Tibial nerve (tissue), 4 donors: ENCODE results near the gene CCDC106. TPM values are rescaled to one million over a fixed set of nuclear protein-coding genes. Genes with fewer than 3 reads are reported as not detected.
A peak's percentile ranks its signal among the peaks of the same experiment; 100 is the strongest.

Experiments used
- DNase-seq, 2 donors: peaks; one replicate each; pipeline ENCODE4 v3.0.0-alpha.2; 2019; ENCODE audit warnings: low spot score in 2 of 2
- H3K27ac ChIP-seq, 4 donors: fragments of 200-600 bp; sonication (generic) in 3 of 4; one replicate each; pipeline ENCODE4 v1.5.1; 2017 to 2019; ENCODE audit warnings: mild to moderate bottlenecking in 1 of 4
- H3K27me3 ChIP-seq, 2 donors: fragments of 200-600 bp; sonication (generic) in 1 of 2; one replicate each; pipeline versions ENCODE4 v1.5.1 to v1.6.0; 2017 to 2019
- H3K36me3 ChIP-seq, 3 donors: fragments of 200-600 bp; sonication (generic); one replicate each; pipeline ENCODE4 v1.5.1; 2018 to 2019
- H3K4me1 ChIP-seq, 4 donors: fragments of 200-600 bp; sonication (generic) in 3 of 4; one replicate each; pipeline ENCODE4 v1.5.1; 2017 to 2019
- H3K4me3 ChIP-seq, 4 donors: fragments of 200-600 bp; sonication (generic) in 3 of 4; one replicate each; pipeline ENCODE4 v1.5.1; 2017 to 2019; ENCODE audit warnings: mild to moderate bottlenecking in 1 of 4, moderate library complexity in 1 of 4
- H3K9me3 ChIP-seq, 4 donors: fragments of 200-600 bp; sonication (generic) in 3 of 4; one replicate each; pipeline ENCODE4 v1.5.1; 2017 to 2019
- CTCF ChIP-seq, 5 experiments: fragments of 200-600 bp in 3 of 5; fragments of 450-650 bp in 2 of 5; sonication (generic) in 3 of 5; IDR thresholded peaks; one replicate each; pipeline ENCODE4 v1.5.1; 2016 to 2019; ENCODE audit warnings: antibody characterized with exemption in 5 of 5, mild to moderate bottlenecking in 3 of 5, moderate library complexity in 2 of 5
- EP300 ChIP-seq, 2 donors: sonication (generic); formaldehyde crosslinking; IDR thresholded peaks; one replicate each; pipeline ENCODE4 v1.6.1; 2017; ENCODE audit warnings: antibody characterized with exemption in 2 of 2, mild to moderate bottlenecking in 1 of 2
- POLR2A ChIP-seq, 2 donors: fragments of 450-650 bp; IDR thresholded peaks; one replicate each; pipeline ENCODE4 v1.6.1; 2017; ENCODE audit warnings: antibody characterized with exemption in 2 of 2, mild to moderate bottlenecking in 2 of 2, moderate library complexity in 2 of 2
- WGBS, 2 donors: methylation state at CpG; one replicate each; pipeline ENCODE4 v1.1.5; 2018; 5-methylcytosine and 5-hydroxymethylcytosine counted together
- total RNA-seq, 4 donors: library from RNA; depleted of rRNA; stranded (reverse); fragments of >200 nt; gene quantifications; one replicate each; pipeline ENCODE4 v1.1.0, GENCODE V29; 2016

Gene CCDC106
- total RNA-seq, 4 donors from 2014 or later: 14.5 to 39.6 (median 16.1) TPM

- no peak for DNase-seq
- WGBS, 2 donors: 88 to 91% methylated on average over 22 of the region's 22 CpGs
- H3K36me3 ChIP-seq: peaks cover 0 to 99% (median 31%) of the 10 kb centered on the region in 3 donors
- peaks cover 0 to 46% (median 12%) of the 10 kb centered on the region in 4 donors for H3K4me1 ChIP-seq
- H3K27me3 ChIP-seq: no peaks in the 10 kb centered on the region
- H3K9me3 ChIP-seq: no peaks in the 10 kb centered on the region
- peak overlapping the region in 1 of 4 donors; percentile 32 for H3K27ac ChIP-seq
- H3K4me3 ChIP-seq: no peak overlapping the region
- no peak for TF ChIP-seq EP300 (IDR thresholded peaks at IDR 0.05)
- no peak for TF ChIP-seq POLR2A (IDR thresholded peaks at IDR 0.05)
- TF ChIP-seq CTCF (IDR thresholded peaks at IDR 0.05): no peak
Observed at GRCh38 chr19:55683449-55684261, 35.6 kb downstream of the CCDC106 start.

- Histone ChIP-seq H3K36me3 (peaks cover 0 to 99% (median 33%) of the 10 kb centered on the region in 3 donors), H3K27me3 (no peaks in the 10 kb centered on the region), H3K27ac (peak overlapping the region in 1 of 4 donors; percentile 32), H3K9me3 (no peaks in the 10 kb centered on the region), H3K4me1 (peaks cover 0 to 32% (median 5%) of the 10 kb centered on the region in 4 donors), H3K4me3 (no peak overlapping the region)
- WGBS, 2 donors: 94 to 95% methylated on average over 60 of the region's 60 CpGs
- TF ChIP-seq EP300 (IDR thresholded peaks at IDR 0.05) (no peak), POLR2A (IDR thresholded peaks at IDR 0.05) (no peak), CTCF (IDR thresholded peaks at IDR 0.05) (no peak)
- no peak for DNase-seq
Observed at GRCh38 chr19:55684946-55685681, 37.1 kb downstream of the CCDC106 start.

GRCh38 chr19:55685776-55686175 lies 37.8 kb downstream of the CCDC106 start:
- Histone ChIP-seq H3K4me3 (no peak overlapping the region), H3K27ac (no peak overlapping the region), H3K9me3 (no peaks in the 10 kb centered on the region), H3K4me1 (peaks cover 0 to 25% (median 3%) of the 10 kb centered on the region in 4 donors), H3K36me3 (peaks cover 0 to 99% (median 34%) of the 10 kb centered on the region in 3 donors), H3K27me3 (no peaks in the 10 kb centered on the region)
- WGBS, 2 donors: 91% methylated on average over 6 of the region's 6 CpGs
- TF ChIP-seq EP300 (IDR thresholded peaks at IDR 0.05) (no peak), POLR2A (IDR thresholded peaks at IDR 0.05) (no peak), CTCF (IDR thresholded peaks at IDR 0.05) (no peak)
- no peak for DNase-seq

- H3K36me3 ChIP-seq: peaks cover 0 to 99% (median 38%) of the 10 kb centered on the region in 3 donors
- WGBS, 2 donors: 82 to 88% methylated on average over 27 to 29 of the region's 29 CpGs
- no peaks in the 10 kb centered on the region for H3K27me3 ChIP-seq
- no peak for DNase-seq
- TF ChIP-seq CTCF (IDR thresholded peaks at IDR 0.05): no peak
- TF ChIP-seq POLR2A (IDR thresholded peaks at IDR 0.05): no peak
- no peak for TF ChIP-seq EP300 (IDR thresholded peaks at IDR 0.05)
- H3K4me1 ChIP-seq: peaks cover 0 to 23% (median 0%) of the 10 kb centered on the region in 4 donors
- no peaks in the 10 kb centered on the region for H3K9me3 ChIP-seq
- H3K27ac ChIP-seq: no peak overlapping the region
- no peak overlapping the region for H3K4me3 ChIP-seq
Observed at GRCh38 chr19:55686311-55687050, 38.5 kb downstream of the CCDC106 start.
